Raji (cell line): Measurements from ENCODE around the gene GCSH.

ENCODE experiments used
- POLR2A ChIP-seq: IDR thresholded peaks from 2 replicates; pipeline ENCODE4 v1.6.1; 2011; ENCODE audit warnings: low read depth, low read length, control low read depth; ENCODE audit not compliant: insufficient read depth

Gene GCSH

DNA sequence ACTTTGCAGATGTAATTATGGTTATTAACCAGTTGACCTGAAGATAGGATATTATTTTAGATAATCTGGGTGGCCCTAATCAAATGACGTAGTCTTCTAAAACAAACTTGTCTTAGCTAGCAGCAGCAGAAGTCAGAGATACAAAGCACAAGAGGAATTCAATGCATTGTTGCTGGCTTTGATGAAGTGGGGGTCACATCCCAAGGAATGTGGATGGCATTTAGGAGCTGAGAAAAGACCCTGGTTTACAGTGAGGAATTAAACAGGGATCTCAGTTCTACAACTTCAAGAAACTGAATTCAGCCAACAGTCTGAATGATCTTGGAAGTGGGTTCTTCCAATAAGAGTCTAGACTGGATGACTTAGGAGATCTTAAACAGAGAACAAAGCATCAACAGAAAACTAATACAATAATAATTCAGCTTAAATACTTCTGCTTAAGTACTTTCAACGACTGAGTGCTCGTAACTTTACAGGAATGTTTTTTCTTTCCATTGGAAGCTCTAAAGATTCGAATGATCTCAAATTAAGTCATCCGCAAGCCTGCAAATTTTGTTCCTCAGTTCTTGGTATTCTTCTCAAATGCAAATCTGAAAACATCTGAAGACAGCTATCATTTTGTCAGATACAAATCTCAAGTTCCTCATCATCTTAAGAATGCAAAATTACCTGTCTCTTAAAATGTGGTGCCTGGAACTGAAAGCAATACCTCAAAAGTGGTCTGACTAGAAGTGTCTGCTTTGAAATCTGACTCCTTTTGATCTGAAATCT lies 22.4 kb downstream of the GCSH start:
- TF ChIP-seq POLR2A, result no peak

GRCh38 chr16:81071805-81072204 lies 24.4 kb downstream of the GCSH start:
- no peak for TF ChIP-seq POLR2A

- no peak for TF ChIP-seq POLR2A
These were observed 25.2 kb downstream of the GCSH start for GRCh38 chr16:81070979-81071378.

GRCh38 chr16:81069063-81069462 lies 27.1 kb downstream of the GCSH start:
- no peak for TF ChIP-seq POLR2A

DNA sequence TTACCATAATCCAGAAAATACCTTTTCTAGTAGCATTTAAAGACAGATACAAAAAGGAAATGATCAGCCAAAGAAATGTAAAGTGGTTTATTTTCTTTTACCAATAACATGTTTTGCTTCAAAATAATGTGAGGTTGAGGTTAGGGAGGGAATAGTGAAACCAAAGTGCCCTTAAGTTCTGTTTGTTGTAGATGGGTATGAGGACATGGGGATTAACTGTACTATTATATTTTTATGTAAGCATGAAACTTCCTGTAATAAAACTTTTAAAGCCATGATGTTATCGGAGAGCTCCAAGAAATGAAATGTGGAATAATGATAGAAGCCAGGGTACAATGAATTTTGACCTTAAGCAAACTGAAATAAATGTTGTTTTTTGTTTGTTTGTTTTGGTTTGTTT lies 29.0 kb downstream of the GCSH start:
- no peak for TF ChIP-seq POLR2A

DNA sequence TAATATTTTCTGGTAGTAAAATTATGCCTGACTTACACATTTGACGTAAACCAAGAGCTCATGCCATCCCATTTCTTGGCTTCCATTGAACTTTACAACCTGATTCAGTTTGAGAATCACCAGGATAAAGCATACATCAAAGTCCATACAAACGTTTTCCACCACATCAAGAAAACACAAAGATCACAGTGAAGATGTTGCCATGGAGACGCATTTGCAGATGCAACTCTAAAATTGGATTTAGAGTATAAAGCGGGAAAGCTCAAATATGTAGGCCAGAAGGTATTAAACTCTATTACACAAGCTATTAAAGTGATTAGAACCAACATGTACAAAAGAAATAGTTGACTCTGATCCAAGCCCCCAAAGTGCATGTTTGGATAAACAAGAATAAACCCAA lies 29.5 kb downstream of the GCSH start:
- TF ChIP-seq POLR2A, result no peak

- TF ChIP-seq POLR2A, result no peak
These were observed 34.2 kb downstream of the GCSH start for GRCh38 chr16:81061871-81062608.

DNA sequence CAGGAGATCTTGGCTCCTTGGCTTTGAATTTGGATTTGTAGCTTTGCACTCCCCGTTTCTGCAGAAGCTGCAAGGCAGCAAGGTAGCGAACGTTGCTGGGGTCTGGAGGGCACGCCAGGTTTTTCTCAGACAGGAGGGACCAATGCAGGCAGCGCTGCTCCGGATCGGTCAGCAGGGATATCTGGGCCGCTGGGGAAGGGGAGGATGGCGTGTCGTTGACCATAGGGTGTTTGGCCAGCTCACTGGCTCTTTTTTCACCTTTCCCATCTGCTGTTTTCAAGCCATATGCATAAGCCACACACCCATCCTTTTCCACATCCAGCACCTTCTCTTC lies 34.9 kb downstream of the GCSH start:
- TF ChIP-seq POLR2A, result no peak

DNA sequence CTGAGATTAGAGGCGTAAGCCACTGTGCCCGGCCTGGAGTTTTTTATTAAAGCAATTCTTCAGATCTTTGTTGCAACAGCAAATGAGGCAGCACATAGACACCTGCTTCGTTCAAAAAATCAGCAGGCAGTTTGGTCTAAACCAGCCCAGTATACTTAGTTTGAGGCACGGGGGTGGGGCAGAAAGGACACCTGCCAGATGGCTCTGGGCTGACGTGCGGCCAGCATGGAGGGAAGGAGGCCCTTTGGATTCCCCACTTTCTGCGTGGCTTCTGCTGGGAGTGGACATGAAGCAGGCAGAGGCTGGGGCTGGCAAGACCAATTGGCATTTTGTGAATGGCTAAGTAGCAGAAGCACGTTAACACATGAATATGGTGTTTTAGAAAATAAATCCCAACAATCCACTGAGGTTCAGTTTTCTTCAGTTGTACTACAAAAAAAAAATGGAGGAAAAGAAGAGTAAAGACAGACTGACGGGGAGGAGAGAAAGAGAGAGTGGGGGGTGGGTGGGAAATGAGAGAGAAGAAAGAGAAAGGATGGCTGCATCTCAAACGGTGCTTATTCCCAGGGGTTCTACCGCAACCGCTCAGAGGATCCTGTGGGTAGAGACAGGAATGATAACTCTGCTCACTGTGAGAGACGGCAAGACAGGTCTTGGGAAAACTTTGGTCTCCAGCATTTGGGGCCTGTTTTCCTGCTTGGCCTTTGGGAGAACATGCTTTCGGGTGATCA lies 35.5 kb downstream of the GCSH start:
- no peak for TF ChIP-seq POLR2A

DNA sequence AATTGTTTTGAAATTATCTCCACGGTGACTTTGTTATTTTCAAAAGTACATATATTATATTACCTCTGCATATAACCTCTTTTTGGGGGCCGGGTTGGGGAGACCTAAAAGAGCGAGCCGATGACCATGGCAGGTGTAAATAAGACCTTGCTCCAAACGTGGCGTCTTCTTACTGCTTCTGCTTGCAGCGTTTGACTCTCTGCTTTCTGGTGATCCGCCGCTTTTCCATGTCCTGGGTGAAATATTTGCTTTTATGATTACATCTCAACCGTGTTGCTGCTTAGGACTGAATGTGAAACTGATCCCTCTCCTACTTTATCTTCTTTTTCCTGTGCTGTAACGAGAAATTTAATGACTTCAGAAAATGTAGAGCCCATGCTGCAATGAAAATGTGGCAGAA lies 42.4 kb downstream of the GCSH start:
- no peak for TF ChIP-seq POLR2A

GRCh38 chr16:81042821-81043220 lies 53.4 kb downstream of the GCSH start:
- no peak for TF ChIP-seq POLR2A

- TF ChIP-seq POLR2A, result no peak
These were observed 54.5 kb downstream of the GCSH start for GRCh38 chr16:81041696-81042095.

GRCh38 chr16:81040842-81041241 lies 55.4 kb downstream of the GCSH start:
- TF ChIP-seq POLR2A, result no peak

GRCh38 chr16:81040131-81040530 lies 56.1 kb downstream of the GCSH start:
- no peak for TF ChIP-seq POLR2A

DNA sequence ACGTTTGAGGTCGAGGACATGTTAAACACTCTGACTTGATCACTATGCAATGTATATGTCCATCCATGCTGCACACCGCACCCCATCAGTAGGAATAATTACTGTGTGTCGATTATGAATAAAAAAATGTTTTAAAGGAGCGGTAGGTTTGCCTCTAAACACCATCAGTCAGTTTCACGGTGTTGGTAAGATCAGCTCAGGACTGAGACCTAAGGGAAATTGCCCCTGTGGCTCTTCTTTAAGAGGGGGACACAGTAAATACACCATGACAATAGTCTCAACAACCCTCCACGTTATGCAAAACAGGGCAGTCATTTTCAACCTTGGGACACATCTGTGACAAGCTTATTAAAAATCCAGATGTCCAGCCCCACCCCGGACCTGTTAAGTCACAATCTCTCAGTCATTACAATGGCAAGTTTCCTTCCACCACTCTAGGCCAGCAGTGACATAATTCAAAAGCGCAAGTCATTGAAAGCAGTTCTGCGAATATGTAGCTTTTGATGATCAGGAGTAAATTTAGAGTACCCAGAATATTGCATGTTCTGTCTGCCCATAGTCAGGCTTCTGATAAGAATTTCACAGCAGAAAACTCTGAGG lies 59.3 kb downstream of the GCSH start:
- no peak for TF ChIP-seq POLR2A
